Muscle layer of colon (tissue), 2 donors: Measurements from ENCODE around the gene IL6R.
"Not testable (repeated sequence)": the region's sequence is repeated elsewhere in the genome, so short reads cannot be mapped to it uniquely, and the experiment has no call there.

Experiments
- H3K27ac ChIP-seq: one replicate; pipeline ENCODE4 v1.7.0; 2013; ENCODE audit warnings: low read depth, mild to moderate bottlenecking, low read length, moderate library complexity
- H3K27me3 ChIP-seq, 2 donors: one replicate each; pipeline ENCODE4 v1.7.0; 2013; ENCODE audit warnings: low read length in 2 of 2, mild to moderate bottlenecking in 2 of 2; ENCODE audit not compliant: insufficient read depth in 2 of 2, control insufficient read depth in 1 of 2
- H3K36me3 ChIP-seq: one replicate; pipeline ENCODE4 v1.7.0; 2013; ENCODE audit warnings: mild to moderate bottlenecking, low read length; ENCODE audit not compliant: insufficient read depth
- H3K4me1 ChIP-seq: one replicate; pipeline ENCODE4 v1.7.0; 2013; ENCODE audit warnings: mild to moderate bottlenecking, low read length; ENCODE audit not compliant: insufficient read depth
- H3K4me3 ChIP-seq, 2 donors: one replicate each; pipeline ENCODE4 v1.7.0; 2013; ENCODE audit warnings: low read length in 2 of 2, low read depth in 1 of 2, mild to moderate bottlenecking in 1 of 2, moderate library complexity in 1 of 2
- H3K9ac ChIP-seq: one replicate; pipeline ENCODE4 v1.7.0; 2013; ENCODE audit warnings: low read length
- H3K9me3 ChIP-seq: one replicate; pipeline ENCODE4 v1.7.0; 2013; ENCODE audit warnings: mild to moderate bottlenecking, low read length
- donor health status: abdominal sarcoma.
- donor health status: Adenocarcinoma of cecum.

Gene IL6R

DNA sequence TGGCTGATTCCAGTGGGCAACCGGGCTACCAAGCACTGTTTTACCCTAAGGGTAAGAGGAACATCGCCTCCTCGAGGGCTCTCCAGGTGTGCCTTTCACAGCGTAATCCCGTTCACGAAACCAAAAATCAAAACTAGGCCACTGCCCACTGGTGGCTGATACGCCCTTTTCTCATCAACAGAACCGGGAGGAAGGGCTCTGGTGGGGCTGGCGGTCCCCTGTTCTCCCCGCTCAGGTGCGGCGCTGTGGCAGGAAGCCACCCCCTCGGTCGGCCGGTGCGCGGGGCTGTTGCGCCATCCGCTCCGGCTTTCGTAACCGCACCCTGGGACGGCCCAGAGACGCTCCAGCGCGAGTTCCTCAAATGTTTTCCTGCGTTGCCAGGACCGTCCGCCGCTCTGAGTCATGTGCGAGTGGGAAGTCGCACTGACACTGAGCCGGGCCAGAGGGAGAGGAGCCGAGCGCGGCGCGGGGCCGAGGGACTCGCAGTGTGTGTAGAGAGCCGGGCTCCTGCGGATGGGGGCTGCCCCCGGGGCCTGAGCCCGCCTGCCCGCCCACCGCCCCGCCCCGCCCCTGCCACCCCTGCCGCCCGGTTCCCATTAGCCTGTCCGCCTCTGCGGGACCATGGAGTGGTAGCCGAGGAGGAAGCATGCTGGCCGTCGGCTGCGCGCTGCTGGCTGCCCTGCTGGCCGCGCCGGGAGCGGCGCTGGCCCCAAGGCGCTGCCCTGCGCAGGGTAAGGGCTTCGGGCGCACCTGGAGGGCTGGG, at the start of gene IL6R:
IL6R (plus strand) TSS at position 360 of the 763 bp plus-strand sequence; CDS start at position 647, 287 bp downstream.
- no peaks in the 10 kb centered on the region for H3K9me3 ChIP-seq
- peak within 1 kb of the TSS; percentile 79 for H3K9ac ChIP-seq
- H3K4me3 ChIP-seq, result peak within 1 kb of the TSS; percentile 67 to 82
- H3K27me3 ChIP-seq, result no peaks in the 10 kb centered on the region
- peak within 1 kb of the TSS; percentile 95 for H3K27ac ChIP-seq
- H3K36me3 ChIP-seq, result no peaks in the 10 kb centered on the region
- peaks cover 46% of the 10 kb centered on the region for H3K4me1 ChIP-seq

DNA sequence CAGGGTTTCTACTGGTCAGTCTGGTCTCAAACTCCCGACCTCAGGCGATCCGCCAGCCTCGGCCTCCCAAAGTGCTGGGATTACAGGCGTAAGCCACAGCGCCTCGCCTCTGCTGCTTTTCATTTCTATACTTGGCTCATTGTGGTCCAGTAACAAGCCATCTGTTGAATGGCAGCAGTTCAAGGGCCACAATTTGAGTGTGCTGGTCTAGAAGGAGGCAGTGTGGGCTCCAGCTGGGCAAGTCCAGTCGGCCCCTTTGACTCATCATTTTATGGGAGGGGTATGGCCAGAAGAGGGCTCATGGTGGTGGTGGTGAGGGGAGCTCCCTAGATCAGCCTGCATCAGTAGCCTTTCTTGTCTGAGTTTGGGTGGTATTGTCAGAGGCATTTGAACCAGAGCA, 46.6 kb upstream of the IL6R start:
- Histone ChIP-seq H3K27ac (no peak overlapping the region), H3K4me1 (peaks cover 4% of the 10 kb centered on the region), H3K9me3 (no peaks in the 10 kb centered on the region), H3K9ac (no peak overlapping the region), H3K27me3 (no peaks in the 10 kb centered on the region), H3K36me3 (no peaks in the 10 kb centered on the region), H3K4me3 (no peak overlapping the region)

GRCh38 chr1:154360288-154360687, 44.9 kb upstream of the IL6R start:
- H3K4me3 ChIP-seq, result no peak overlapping the region
- no peaks in the 10 kb centered on the region for H3K4me1 ChIP-seq
- no peaks in the 10 kb centered on the region for H3K27me3 ChIP-seq
- H3K27ac ChIP-seq, result no peak overlapping the region
- no peaks in the 10 kb centered on the region for H3K36me3 ChIP-seq
- H3K9me3 ChIP-seq, result no peaks in the 10 kb centered on the region
- H3K9ac ChIP-seq, result no peak overlapping the region

GRCh38 chr1:154360881-154361280, 44.3 kb upstream of the IL6R start:
- not testable (repeated sequence) for H3K4me3 ChIP-seq, H3K36me3 ChIP-seq, H3K4me1 ChIP-seq, H3K9me3 ChIP-seq, H3K27ac ChIP-seq, H3K27me3 ChIP-seq, H3K9ac ChIP-seq

DNA sequence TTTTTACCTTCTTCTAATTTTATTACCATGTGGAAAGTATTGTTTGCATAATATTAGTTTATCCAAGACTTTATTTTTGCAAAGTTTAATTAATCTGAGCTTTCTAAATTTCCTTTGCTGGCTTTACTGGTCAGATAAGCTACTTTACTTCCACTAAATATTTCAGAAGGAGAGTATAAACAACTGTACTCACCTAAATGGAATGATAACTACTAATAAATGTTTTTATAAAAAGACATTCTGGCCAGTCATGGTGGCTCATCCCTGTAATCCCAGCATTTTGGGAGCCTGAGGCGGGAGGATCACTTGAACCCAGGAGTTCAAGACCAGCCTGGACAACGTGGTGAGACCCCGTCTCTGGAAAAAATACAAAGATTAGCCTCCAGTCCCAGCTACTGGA, 43.8 kb upstream of the IL6R start:
- H3K4me3 ChIP-seq, result no peak overlapping the region
- H3K36me3 ChIP-seq, result no peaks in the 10 kb centered on the region
- H3K9me3 ChIP-seq, result no peaks in the 10 kb centered on the region
- no peaks in the 10 kb centered on the region for H3K4me1 ChIP-seq
- H3K9ac ChIP-seq, result no peak overlapping the region
- H3K27ac ChIP-seq, result no peak overlapping the region
- no peaks in the 10 kb centered on the region for H3K27me3 ChIP-seq

- Histone ChIP-seq H3K27me3 (no peaks in the 10 kb centered on the region), H3K4me3 (no peak overlapping the region), H3K9me3 (no peaks in the 10 kb centered on the region), H3K27ac (no peak overlapping the region), H3K4me1 (no peaks in the 10 kb centered on the region), H3K9ac (no peak overlapping the region), H3K36me3 (no peaks in the 10 kb centered on the region)
Observed at GRCh38 chr1:154371436-154371835, 33.7 kb upstream of the IL6R start.

DNA sequence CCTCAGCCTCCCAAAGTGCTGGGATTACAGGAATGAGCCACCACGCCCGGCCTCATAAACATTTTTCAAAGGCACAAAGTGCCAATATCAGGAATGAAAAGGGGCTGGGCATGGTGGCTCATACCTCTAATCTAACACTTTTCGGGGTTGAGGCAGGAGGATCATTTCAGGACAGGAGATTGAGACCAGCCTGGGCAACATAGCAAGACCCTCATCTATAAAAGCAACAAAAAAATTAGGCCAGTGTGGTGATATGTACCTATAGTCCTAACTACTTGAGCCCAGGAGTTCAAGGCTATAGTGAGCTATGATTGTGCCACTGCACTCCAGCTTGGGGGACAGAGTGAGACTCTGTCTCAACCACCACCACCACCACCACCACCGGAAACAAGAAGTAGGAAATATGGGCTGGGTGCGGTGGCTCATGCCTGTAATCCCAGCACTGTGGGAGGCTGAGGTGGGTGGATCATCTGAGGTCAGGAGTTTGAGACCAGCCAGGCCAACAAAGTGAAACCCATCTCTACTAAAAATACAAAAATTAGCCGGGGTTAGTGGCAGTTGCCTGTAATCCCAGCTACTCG, 31.3 kb upstream of the IL6R start:
- H3K27ac ChIP-seq, H3K27me3 ChIP-seq, H3K9ac ChIP-seq, H3K4me1 ChIP-seq, H3K36me3 ChIP-seq, H3K9me3 ChIP-seq, H3K4me3 ChIP-seq: not testable (repeated sequence)

GRCh38 chr1:154379301-154379700, 25.8 kb upstream of the IL6R start:
- Histone ChIP-seq H3K27ac (no peak overlapping the region), H3K27me3 (no peaks in the 10 kb centered on the region), H3K9ac (no peak overlapping the region), H3K36me3 (no peaks in the 10 kb centered on the region), H3K4me1 (no peaks in the 10 kb centered on the region), H3K9me3 (no peaks in the 10 kb centered on the region), H3K4me3 (no peak overlapping the region)

DNA sequence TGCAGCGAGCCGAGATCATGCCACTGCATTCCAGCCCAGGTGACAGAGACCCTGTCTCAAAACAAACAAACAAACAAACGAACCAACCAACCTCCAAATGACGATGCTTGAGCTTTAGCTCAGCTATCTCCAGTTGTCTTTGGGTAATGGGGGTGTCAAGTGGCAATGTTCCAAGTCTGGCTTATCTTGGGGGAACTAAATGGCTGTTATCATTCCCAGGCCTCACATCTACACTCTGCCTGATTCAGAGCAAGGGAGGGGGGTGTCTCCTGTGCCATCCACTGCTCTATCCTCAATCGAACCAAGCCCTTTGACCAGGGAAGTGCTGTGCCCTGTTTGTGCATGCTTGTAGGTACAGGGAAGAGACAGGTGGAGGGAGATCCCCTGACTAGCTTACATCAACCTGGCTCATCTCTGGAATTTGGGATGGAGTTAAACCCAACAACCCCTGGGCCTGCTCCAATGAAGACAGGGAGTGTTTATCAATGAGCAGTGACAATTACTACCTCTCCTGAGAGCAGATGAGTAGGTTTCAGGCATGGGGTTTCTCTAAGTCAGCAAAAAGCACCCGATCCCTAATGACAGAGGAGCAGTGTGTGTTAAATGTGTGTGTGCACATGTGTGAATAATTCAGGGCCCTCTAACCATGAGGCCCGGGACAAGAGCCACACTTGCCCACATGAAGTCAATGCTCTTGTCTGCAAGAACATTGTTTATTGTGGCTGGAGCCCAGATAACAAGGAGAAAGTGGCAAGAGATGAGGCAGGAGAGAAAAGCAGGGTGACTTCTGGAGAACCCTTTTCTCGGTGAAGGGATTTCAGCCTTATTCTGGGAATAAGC, 20.3 kb upstream of the IL6R start:
- no peaks in the 10 kb centered on the region for H3K4me1 ChIP-seq
- H3K27ac ChIP-seq, result no peak overlapping the region

GRCh38 chr1:154386643-154387352, 18.3 kb upstream of the IL6R start:
- no peak overlapping the region for H3K4me3 ChIP-seq
- no peaks in the 10 kb centered on the region for H3K27me3 ChIP-seq
- no peak overlapping the region for H3K27ac ChIP-seq
- H3K4me1 ChIP-seq, result no peaks in the 10 kb centered on the region
- H3K9ac ChIP-seq, result no peak overlapping the region
- no peaks in the 10 kb centered on the region for H3K9me3 ChIP-seq
- no peaks in the 10 kb centered on the region for H3K36me3 ChIP-seq

More for the DNA sequence above, 20.3 kb upstream of the IL6R start:
- no peak overlapping the region for H3K9ac ChIP-seq
- H3K9me3 ChIP-seq, result no peaks in the 10 kb centered on the region
- H3K27me3 ChIP-seq, result no peaks in the 10 kb centered on the region
- no peaks in the 10 kb centered on the region for H3K36me3 ChIP-seq
- no peak overlapping the region for H3K4me3 ChIP-seq

- no peak overlapping the region for H3K9ac ChIP-seq
- no peaks in the 10 kb centered on the region for H3K27me3 ChIP-seq
- H3K9me3 ChIP-seq, result no peaks in the 10 kb centered on the region
- no peak overlapping the region for H3K27ac ChIP-seq
- H3K4me1 ChIP-seq, result no peaks in the 10 kb centered on the region
- H3K36me3 ChIP-seq, result no peaks in the 10 kb centered on the region
- H3K4me3 ChIP-seq, result no peak overlapping the region
Observed at GRCh38 chr1:154391086-154391770, 13.9 kb upstream of the IL6R start.
